ENCODE results near the gene CHRNE.
A peak's percentile ranks its signal among the peaks of the same experiment; 100 is the strongest.
"Not testable (repeated sequence)": the region's sequence is repeated elsewhere in the genome, so short reads cannot be mapped to it uniquely, and the experiment has no call there.

CHRNE gene

DNA sequence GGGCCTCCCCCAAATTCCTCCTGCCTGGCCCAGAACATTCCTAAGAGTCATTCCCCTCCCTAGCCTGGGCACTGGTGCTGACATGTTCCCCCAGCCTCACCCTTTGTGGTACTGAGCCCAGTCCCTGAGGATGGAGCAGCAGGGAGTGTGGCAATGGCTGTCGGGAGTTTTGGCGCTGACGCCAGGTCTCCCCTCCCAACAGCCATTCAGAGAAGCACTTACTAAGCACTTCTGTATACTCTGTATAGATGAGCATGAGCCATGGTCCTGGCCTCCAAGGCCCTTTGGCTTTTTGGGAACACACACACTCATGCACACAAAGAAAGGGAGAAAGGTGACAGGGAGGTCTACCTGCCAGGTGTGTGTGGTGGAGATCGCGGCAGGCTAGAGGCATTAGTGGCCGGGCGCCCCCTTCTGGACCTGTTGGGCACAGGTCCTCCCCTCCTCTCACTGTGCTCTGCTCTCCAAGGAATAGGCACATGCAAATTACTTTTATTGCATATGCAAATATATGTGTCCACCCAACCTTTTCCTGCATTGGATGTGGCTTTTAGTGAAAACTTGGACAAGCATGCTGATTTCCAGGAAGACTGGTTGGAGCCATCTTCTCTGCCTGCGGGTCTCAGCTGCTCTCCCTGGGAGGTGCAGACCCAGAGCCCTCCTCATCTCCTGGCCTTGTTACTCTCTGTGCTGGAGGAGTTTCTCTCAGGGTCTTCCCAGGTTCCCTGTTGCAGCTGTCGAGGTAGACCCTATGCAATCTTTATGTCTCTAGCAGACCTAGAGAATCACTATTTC, 20.9 kb downstream of the CHRNE start:
- DNase-seq: peak; percentile 57

- no peak for DNase-seq
Observed at GRCh38 chr17:4880857-4881256, 22.0 kb downstream of the CHRNE start.

DNA sequence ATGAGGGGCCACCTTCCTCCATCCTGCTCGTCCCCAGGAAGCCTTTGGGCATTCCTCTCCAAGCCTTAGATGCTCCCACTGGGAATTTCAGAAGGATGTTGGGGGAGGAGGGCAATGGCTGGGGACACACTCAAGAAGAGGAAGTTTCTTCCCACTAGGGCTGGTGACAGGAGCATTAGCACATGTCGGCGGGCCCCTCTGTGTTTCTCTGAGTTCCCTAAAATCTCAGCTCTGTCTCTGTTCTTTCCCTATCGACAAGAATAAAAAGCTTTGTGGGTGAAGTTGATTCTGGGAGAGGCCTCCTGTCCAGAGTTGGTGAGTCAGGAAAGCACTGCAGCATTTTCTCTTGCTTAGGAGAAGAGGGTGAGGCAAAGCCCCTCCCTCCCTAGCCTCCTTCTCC, 23.3 kb downstream of the CHRNE start:
- no peak for DNase-seq

DNA sequence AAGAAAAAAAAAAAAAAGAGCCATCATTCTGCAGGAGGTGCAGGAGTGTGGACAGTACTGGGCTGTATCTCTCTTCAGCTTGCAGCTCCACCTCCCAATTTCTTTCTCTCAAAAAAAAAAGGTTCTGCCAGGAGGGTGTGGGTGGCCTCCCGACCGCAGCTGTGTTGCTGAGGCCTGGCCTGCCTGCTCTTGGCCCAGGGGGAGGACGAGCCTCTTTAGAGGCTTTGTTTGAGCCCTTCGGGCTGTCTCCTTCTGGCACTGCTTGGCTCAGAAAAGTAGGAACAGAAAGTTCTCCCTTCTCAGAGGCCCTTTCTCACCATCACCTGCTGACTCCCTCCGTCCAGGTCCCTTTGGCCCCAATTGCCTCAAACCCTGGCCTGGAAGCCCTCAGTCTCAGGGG, 25.8 kb downstream of the CHRNE start:
- DNase-seq: no peak

DNA sequence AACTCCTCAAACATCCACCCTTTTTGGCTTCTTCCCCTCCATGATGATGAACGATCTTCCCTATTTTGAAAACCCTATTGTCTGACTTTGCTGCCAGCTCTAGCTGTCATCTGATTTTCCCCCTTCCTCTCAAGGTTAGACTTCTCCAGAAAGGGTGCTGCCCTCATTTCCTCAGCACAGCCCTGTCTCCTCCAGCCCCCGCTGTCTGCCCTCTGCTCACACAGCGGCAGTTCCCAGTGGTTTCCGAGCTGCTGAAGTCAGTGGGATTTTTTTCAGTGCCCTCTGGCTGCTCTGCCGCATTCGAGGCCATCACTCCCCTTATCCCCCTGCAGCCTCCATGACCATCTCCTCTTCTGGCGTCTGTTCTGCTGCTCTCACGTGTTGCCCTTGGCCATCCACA, 30.1 kb downstream of the CHRNE start:
- DNase-seq: no peak

GRCh38 chr17:4870855-4871254, 32.0 kb downstream of the CHRNE start:
- DNase-seq: no peak

DNA sequence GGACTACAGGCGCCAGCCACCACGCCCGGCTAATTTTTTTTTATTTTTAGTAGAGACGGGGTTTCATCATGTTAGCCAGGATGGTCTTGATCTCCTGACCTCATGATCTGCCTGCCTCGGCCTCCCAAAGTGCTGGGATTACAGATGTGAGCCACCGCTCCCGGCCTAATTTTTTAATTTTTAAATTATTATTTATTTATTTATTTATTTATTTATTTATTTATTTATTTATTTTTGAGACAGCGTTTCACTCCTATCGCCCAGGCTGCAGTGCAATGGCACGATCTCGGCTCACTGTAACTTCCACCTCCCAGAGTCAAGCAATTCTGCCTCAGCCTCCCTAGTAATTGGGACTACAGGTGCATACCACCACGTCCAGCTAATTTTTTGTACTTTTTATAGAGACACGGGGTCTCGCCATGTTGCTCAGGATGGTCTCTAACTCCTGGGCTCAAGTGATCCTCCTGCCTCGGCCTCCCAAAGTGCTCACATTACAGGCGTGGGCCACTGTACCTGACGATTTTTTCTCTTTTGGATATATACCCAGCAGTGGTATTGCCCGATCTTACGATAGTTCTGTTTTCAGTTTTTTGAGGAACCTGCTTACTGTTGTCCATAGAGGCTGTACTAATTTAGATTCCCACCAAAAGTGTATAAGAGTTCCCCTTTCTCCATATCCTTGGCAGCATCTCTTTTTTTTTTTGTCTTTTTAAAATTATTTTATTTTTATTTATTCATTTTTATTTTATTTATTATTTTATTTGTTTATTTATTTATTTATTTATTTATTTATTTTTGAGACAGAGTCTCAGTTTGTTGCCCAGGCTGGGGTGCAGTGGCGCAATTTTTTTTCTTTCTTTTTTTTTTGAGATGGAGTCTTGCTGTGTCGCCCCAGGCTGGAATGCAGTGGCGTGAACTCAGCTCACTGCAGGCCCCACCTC, 33.6 kb downstream of the CHRNE start:
- not testable (repeated sequence) for DNase-seq

DNA sequence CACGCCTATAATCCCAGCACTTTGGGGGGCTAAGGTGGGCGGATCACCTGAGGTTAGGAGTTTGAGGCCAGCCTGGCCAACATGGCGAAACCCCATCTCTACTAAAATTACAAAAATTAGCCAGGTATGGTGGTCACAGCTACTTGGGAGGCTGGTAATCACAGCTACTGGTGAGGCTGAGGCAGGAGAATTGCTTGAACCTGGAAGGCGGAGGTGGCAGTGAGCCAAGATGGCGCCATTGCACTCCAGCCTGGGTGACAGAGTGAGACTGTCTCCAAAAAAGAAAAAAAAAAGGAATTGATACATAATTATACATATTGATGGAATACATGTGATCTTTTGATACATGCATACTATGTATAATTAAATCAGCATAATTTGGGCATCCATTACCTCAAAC, 35.4 kb downstream of the CHRNE start:
- DNase-seq: not testable (repeated sequence)

DNA sequence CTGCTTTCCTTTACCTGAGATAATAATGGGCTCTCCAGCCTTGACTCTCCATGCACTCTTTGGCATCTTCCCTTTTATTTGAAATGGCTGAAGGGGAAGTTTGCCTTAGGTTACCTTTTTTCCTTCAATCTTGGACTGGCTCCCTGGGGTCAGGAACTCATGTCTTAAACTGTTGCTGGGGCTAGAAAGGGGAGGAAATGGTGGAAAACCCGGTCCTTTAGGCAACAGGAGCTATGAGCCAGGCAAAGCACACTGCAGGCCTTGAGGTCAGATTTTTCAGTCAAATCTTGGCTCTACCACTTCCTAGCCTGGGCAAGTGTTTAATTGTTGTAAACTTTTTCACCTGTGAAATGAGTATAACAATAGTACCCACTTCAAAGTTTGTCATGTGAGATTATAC, 39.6 kb downstream of the CHRNE start:
- no peak for DNase-seq

- DNase-seq: no peak
Observed at GRCh38 chr17:4862720-4863119, 40.2 kb downstream of the CHRNE start.

GRCh38 chr17:4861052-4861451, 41.8 kb downstream of the CHRNE start:
- no peak for DNase-seq

DNA sequence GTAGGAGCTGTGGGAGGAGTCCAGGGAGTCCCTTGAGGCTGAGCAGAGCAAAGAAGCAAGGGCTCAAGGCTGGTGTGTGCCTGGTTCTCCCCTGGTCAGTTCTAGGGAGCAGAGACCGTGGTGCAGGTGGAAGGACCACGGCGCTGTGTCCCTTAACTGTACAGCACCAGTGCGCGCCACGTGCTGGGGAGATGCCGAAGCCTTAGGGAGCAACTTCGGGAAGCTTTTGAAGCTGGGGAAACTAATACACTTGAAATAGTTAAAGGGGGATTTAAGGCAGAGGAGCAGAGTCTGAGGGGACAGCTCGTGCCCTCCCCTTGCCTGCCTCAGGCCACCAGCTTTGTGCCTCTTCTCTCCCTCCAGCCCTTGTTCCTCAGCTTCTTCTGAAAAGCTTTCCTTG, 42.2 kb downstream of the CHRNE start:
- DNase-seq: no peak

GRCh38 chr17:4859816-4860625, 42.9 kb downstream of the CHRNE start:
- DNase-seq: no peak

DNA sequence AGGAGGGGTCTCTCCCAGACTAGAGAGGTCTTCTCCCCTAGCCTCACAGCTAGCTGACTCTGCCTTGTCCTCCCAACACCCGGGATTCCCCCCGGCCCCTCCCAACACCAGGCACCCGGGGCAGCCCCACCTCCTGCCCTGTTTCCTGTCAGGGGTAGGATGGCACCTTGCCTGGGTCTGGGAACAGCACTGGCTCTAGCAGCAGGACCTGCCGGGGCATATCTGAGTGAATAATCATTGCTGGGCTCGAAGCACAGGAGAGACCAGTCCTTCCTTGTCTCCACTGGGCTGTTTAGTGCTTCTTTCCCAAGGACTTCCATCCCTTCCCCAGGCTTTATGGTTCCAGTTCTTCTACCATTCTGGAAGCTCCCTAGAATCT, 44.0 kb downstream of the CHRNE start:
- DNase-seq: no peak

DNA sequence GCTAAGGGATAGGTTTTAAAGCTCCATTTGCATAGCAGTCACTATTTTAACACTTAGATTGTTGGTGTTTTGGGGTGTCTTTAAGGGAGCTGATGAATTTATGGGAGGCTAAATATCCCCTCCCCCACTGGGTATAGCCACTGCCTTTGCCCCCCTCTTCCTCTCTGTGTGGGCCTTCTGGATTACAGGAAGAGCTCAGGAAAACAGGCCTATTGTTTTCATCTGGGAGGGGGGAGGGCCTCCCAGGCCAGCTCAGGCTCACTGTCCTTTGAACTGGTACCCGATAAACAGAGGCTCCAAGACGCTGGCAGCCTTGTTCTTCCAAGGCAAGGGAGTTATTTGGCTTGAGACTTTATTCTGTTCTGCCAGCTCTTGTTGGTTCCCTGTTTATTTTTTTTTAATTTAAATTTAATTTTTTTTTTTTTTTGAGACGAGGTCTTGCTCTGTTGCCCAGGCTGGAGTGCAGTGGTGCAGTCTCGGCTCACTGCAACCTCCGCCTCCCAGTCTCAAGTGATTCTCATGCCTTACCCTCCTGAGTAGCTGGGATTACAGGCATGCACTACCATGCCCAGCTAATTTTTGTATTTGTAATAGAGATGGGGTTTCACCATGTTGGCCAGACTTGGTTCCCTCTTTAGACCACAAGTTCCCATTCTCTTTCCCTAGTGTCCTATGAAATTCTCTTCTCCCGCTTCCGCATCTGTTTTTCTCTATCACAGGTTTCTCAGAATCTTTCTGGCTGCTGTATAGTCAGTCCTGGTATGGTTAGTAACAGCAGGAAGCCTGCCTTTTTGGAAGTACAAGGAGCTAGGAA, 44.6 kb downstream of the CHRNE start:
- no peak for DNase-seq

DNA sequence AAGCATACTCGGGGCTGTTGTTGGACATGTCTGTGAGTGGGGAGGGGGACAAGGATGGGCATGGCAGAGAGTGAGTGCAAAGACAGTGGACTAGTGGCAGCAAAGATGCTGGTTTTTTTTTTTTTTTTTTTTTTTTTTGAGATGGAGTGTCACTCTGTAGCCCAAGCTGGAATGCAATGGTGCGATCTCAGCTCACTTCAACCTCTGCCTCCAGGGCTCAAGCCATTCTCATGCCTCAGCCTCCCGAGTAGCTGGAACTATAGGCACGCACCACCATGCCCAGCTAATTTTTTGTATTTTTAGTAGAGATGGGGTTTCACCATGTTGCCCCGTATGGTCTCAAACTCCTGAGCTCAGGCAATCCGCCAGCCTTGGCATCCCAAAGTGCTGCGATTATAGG, 45.6 kb downstream of the CHRNE start:
- DNase-seq: not testable (repeated sequence)

DNA sequence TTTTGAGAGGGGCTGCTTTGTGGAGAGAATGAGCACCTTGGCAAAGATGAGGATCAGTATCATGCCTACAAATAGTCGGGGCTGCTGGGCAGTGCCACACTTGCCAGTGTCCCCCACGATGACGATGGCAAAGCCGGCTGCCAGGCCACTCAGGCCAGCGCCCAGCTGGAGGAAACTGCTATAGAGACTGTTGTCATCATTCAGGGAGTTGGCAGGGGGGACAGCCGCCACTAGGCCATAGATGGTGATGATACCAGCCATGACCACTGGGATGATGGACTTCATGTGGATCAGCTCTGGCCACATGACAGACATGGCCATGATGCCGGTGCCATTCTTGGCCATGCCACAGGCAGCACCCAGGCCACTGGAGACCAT, 46.0 kb downstream of the CHRNE start:
- DNase-seq: no peak

- DNase-seq: no peak
Observed at GRCh38 chr17:4856271-4856936, 46.5 kb downstream of the CHRNE start.

GRCh38 chr17:4854111-4854681, 48.7 kb downstream of the CHRNE start:
- no peak for DNase-seq

- peak; percentile 10 for DNase-seq
Observed at GRCh38 chr17:4853208-4853671, 49.7 kb downstream of the CHRNE start.

DNA sequence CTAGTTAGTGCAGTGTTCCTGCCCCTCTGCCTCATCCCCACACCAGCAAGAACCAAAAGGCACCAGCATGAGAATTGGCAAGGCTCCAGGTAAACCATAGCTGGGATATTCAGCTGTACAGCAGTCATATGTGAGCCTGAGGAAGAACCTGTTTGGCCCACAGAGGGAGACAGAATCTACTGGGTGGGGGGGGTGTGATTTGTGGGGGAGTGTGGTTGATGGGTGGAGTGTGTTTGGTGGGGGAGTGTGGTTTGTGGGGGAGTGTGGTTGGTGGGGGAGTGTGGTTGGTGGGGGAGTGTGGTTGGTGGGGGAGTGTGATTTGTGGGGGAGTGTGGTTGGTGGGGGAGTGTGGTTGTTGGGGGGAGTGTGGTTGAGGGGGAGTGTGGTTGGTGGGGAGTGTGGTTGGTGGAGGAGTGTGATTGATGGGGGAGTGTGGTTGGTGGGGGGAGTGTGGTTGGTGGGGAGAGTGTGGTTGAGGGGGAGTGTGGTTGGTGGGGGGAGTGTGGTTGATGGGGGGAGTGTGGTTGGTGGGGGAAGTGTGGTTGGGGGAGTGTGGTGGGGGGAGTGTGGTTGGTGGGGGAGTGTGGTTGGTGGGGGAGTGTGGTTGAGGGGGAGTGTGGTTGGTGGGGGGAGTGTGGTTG, 50.2 kb downstream of the CHRNE start:
- DNase-seq: peak; percentile 41
